Activated T-cell treated with anti-CD3 and anti-CD28 coated beads, Interleukin-2, amount 50 U/mL, for 24 hours (primary cell): ENCODE results near the gene WNT10A.

Experiments
- DNase-seq: peaks from one replicate; pipeline ENCODE4 v3.0.0-alpha.2; 2020
- H3K27ac Mint-ChIP-seq: 2 replicates; pipeline ENCODE4 v1.8.0; 2020; ENCODE audit warnings: mild to moderate bottlenecking, mixed read lengths
- H3K27me3 Mint-ChIP-seq: 2 replicates; pipeline ENCODE4 v1.8.0; 2020; ENCODE audit warnings: mixed read lengths
- H3K36me3 Mint-ChIP-seq: 2 replicates; pipeline ENCODE4 v1.8.0; 2020; ENCODE audit warnings: low read depth, mixed read lengths
- H3K4me1 Mint-ChIP-seq: 2 replicates; pipeline ENCODE4 v1.8.0; 2020; ENCODE audit warnings: low read depth, mixed read lengths
- H3K4me3 Mint-ChIP-seq: 2 replicates; pipeline ENCODE4 v1.8.0; 2020; ENCODE audit warnings: mild to moderate bottlenecking, moderate library complexity, mixed read lengths
- H3K9me3 Mint-ChIP-seq: 2 replicates; pipeline ENCODE4 v1.8.0; 2020; ENCODE audit warnings: mixed read lengths

Gene WNT10A

GRCh38 chr2:218861645-218862318 lies 18.9 kb upstream of the WNT10A start:
- H3K36me3 Mint-ChIP-seq, result no peaks in the 10 kb centered on the region
- H3K4me1 Mint-ChIP-seq, result peaks cover 19% of the 10 kb centered on the region
- DNase-seq, result peak; percentile 27
- no peak overlapping the region for H3K4me3 Mint-ChIP-seq
- no peak overlapping the region for H3K27ac Mint-ChIP-seq
- peaks cover 76% of the 10 kb centered on the region for H3K27me3 Mint-ChIP-seq
- H3K9me3 Mint-ChIP-seq, result no peaks in the 10 kb centered on the region

DNA sequence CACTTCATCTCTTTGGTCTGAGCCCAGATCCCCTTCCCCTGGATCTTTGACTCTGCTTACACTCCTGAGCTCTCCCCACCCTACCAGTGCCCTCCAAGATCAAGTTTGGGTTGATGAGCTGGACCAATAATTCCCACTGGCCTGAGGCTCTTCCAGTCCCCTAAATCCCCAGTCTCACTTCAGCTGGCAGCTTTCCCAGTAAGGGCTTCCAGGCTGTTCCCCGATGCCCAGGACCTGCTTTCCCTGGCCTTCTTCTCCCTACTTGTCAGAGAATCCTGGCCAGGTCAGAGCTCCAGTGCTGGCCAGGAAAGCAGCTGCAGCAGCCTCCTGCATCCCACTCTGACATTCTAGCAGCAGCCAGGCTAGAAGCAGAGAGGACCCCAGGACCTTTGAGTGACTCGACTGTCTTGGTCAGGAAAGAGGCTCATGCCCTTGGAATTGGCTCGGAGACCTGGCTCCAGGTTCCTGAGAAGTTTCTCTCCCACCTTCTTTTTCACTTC lies 17.6 kb upstream of the WNT10A start:
- Mint-ChIP-seq H3K27ac (no peak overlapping the region), H3K27me3 (peaks cover 68% of the 10 kb centered on the region), H3K4me3 (no peak overlapping the region), H3K9me3 (no peaks in the 10 kb centered on the region), H3K36me3 (no peaks in the 10 kb centered on the region), H3K4me1 (peaks cover 18% of the 10 kb centered on the region)
- peak; percentile 29 for DNase-seq

- DNase-seq, result no peak
- no peaks in the 10 kb centered on the region for H3K9me3 Mint-ChIP-seq
- peaks cover 7% of the 10 kb centered on the region for H3K4me1 Mint-ChIP-seq
- no peaks in the 10 kb centered on the region for H3K36me3 Mint-ChIP-seq
- H3K4me3 Mint-ChIP-seq, result no peak overlapping the region
- H3K27ac Mint-ChIP-seq, result no peak overlapping the region
- H3K27me3 Mint-ChIP-seq, result peaks cover 72% of the 10 kb centered on the region
Observed at GRCh38 chr2:218865396-218865795, 15.3 kb upstream of the WNT10A start.

GRCh38 chr2:218865999-218866398 lies 14.7 kb upstream of the WNT10A start:
- Mint-ChIP-seq H3K27ac (no peak overlapping the region), H3K4me3 (no peak overlapping the region)

GRCh38 chr2:218867900-218868299 lies 12.8 kb upstream of the WNT10A start:
- Mint-ChIP-seq H3K27me3 (peaks cover 74% of the 10 kb centered on the region), H3K9me3 (no peaks in the 10 kb centered on the region), H3K27ac (no peak overlapping the region), H3K36me3 (no peaks in the 10 kb centered on the region), H3K4me3 (no peak overlapping the region), H3K4me1 (peaks cover 15% of the 10 kb centered on the region)
- no peak for DNase-seq

More at GRCh38 chr2:218865999-218866398, 14.7 kb upstream of the WNT10A start:
- H3K36me3 Mint-ChIP-seq, result no peaks in the 10 kb centered on the region
- no peaks in the 10 kb centered on the region for H3K9me3 Mint-ChIP-seq
- DNase-seq, result no peak
- peaks cover 6% of the 10 kb centered on the region for H3K4me1 Mint-ChIP-seq
- H3K27me3 Mint-ChIP-seq, result peaks cover 70% of the 10 kb centered on the region

DNA sequence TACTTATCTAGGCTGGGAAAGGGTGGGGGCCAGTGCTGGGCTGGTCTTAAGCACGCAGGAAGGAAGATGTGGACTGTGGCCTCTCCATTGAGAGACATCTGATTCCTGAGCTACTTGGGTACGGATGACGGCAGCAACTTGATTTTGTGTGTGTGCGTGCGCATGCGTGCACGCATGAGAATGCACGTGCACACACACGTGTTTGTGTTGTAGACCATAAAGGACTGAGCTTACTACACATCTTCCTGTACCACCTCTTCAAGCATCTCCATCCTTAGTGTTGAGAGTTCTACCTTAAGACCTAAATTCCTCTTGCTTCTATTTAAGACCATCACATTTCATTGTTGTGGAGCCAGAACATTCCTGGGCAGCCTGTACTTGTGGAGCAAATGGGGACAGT lies 11.6 kb upstream of the WNT10A start:
- no peak for DNase-seq
- no peak overlapping the region for H3K4me3 Mint-ChIP-seq
- peaks cover 20% of the 10 kb centered on the region for H3K4me1 Mint-ChIP-seq
- H3K36me3 Mint-ChIP-seq, result no peaks in the 10 kb centered on the region
- peaks cover 72% of the 10 kb centered on the region for H3K27me3 Mint-ChIP-seq
- H3K27ac Mint-ChIP-seq, result no peak overlapping the region
- no peaks in the 10 kb centered on the region for H3K9me3 Mint-ChIP-seq

DNA sequence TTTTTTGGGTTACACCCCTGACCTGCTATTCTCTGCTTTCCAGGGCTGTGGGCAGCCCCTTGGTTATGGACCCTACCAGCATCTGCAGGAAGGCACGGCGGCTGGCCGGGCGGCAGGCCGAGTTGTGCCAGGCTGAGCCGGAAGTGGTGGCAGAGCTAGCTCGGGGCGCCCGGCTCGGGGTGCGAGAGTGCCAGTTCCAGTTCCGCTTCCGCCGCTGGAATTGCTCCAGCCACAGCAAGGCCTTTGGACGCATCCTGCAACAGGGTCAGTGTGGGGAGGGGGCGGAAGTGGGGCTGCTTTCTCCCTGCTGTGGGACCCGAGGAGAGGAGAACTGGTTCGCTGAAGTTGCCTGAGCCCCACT lies 9.7 kb upstream of the WNT10A start:
- no peak overlapping the region for H3K27ac Mint-ChIP-seq
- no peak for DNase-seq
- H3K4me3 Mint-ChIP-seq, result peak overlapping the region; percentile 37
- H3K4me1 Mint-ChIP-seq, result peaks cover 20% of the 10 kb centered on the region
- no peaks in the 10 kb centered on the region for H3K9me3 Mint-ChIP-seq
- no peaks in the 10 kb centered on the region for H3K36me3 Mint-ChIP-seq
- peaks cover 81% of the 10 kb centered on the region for H3K27me3 Mint-ChIP-seq

- no peaks in the 10 kb centered on the region for H3K9me3 Mint-ChIP-seq
- peak; percentile 57 for DNase-seq
- H3K36me3 Mint-ChIP-seq, result no peaks in the 10 kb centered on the region
- no peak overlapping the region for H3K27ac Mint-ChIP-seq
- peaks cover 81% of the 10 kb centered on the region for H3K27me3 Mint-ChIP-seq
- H3K4me3 Mint-ChIP-seq, result peak overlapping the region; percentile 37
- H3K4me1 Mint-ChIP-seq, result peaks cover 22% of the 10 kb centered on the region
Observed at GRCh38 chr2:218871345-218872302, 9.0 kb upstream of the WNT10A start.

- Mint-ChIP-seq H3K36me3 (no peaks in the 10 kb centered on the region), H3K27me3 (peaks cover 78% of the 10 kb centered on the region), H3K4me1 (peaks cover 28% of the 10 kb centered on the region), H3K9me3 (no peaks in the 10 kb centered on the region), H3K4me3 (peak overlapping the region; percentile 6), H3K27ac (no peak overlapping the region)
- no peak for DNase-seq
Observed at GRCh38 chr2:218872645-218873358, 7.8 kb upstream of the WNT10A start.

GRCh38 chr2:218873359-218874194 lies 7.1 kb upstream of the WNT10A start:
- H3K4me3 Mint-ChIP-seq, result peak overlapping the region; percentile 6
- H3K27ac Mint-ChIP-seq, result no peak overlapping the region

DNA sequence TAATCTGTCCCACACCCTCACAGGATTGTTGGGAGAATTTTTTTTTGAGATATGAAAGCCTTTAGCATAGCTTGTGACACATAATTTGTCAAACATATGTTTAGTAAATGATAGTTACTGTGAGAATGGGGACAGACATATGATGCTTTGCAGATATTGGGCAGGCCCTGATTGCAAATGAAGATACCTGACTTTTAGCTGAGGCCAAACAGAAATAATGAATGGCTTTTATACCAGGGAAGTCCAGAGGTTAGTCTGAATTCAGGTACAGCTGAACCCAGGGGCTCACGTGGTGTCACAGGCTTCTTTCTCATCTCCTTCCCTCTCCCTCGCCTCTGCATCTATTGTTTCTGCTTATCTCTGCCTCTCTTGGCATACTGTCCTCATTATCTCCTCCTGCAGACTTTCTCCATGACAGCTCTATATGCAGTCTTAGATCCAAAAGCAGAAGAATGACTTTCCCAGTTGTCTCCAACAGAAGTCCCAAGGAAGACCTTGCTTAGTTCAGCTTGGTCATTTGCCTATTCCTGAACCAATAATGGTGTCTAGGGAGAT lies 4.9 kb upstream of the WNT10A start:
- Mint-ChIP-seq H3K36me3 (no peaks in the 10 kb centered on the region), H3K4me3 (no peak overlapping the region), H3K27ac (no peak overlapping the region), H3K27me3 (peaks cover 56% of the 10 kb centered on the region), H3K9me3 (no peaks in the 10 kb centered on the region), H3K4me1 (peaks cover 37% of the 10 kb centered on the region)
- DNase-seq, result no peak

More at GRCh38 chr2:218873359-218874194, 7.1 kb upstream of the WNT10A start:
- H3K36me3 Mint-ChIP-seq, result no peaks in the 10 kb centered on the region
- H3K9me3 Mint-ChIP-seq, result no peaks in the 10 kb centered on the region
- peaks cover 28% of the 10 kb centered on the region for H3K4me1 Mint-ChIP-seq
- no peak for DNase-seq
- peaks cover 73% of the 10 kb centered on the region for H3K27me3 Mint-ChIP-seq

DNA sequence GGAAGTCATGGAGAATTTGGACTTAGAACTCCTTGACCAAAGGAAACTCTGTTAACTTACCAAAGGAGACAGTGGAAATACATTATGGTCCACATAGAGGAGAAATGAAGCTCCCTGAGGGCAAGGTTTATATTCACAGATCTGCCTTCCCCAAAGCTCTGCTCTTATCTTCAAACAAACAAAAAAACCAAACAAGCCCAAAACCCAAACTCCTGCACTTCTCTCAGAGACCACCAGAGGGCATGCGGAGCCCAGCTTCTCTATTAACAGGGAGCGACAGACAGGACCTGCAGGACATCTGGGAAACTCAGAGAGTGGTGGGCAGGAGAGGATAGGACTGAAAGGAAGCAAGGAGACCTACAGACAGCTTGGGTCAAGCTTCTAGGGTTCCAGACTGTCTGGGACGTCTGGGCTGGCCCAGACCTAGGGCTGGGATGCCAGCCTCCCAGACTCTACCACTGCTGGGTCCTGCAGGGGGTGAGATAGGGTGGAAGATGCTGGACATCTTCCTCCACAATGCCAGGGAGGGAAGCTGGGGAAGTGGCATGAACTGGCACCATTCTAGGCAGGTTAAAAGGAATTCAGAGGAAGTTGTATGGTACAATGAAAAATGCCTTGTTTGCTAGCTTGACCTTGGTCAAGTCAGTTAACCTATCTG lies 4.0 kb upstream of the WNT10A start:
- H3K27me3 Mint-ChIP-seq, result peaks cover 58% of the 10 kb centered on the region
- H3K4me3 Mint-ChIP-seq, result no peak overlapping the region
- H3K4me1 Mint-ChIP-seq, result peaks cover 41% of the 10 kb centered on the region
- no peak overlapping the region for H3K27ac Mint-ChIP-seq
- no peaks in the 10 kb centered on the region for H3K36me3 Mint-ChIP-seq
- peak; percentile 83 for DNase-seq
- H3K9me3 Mint-ChIP-seq, result no peaks in the 10 kb centered on the region

DNA sequence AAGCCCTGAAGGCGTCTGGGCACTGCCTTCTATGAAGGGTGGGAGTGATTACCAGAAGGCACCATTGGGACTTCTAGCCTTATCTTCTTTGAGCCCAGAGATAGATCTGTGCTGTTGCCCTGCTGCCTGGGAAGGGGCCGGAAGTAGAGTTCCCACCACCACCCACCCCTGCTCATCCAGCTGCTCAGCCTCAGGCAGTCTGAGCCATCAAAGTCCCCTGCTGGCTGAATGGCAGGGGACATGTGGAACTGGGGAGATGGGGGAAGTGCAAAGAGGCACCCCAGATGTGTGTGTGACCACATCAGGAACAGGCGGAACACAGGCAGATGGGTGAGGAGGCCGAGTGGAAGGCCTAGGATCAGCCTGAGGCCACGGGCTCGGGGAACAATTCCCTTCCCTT lies 3.3 kb upstream of the WNT10A start:
- Mint-ChIP-seq H3K27ac (no peak overlapping the region), H3K27me3 (peaks cover 56% of the 10 kb centered on the region), H3K36me3 (no peaks in the 10 kb centered on the region), H3K4me1 (peaks cover 39% of the 10 kb centered on the region), H3K4me3 (no peak overlapping the region), H3K9me3 (no peaks in the 10 kb centered on the region)
- no peak for DNase-seq
